Effector CD8-positive, alpha-beta T cell (primary cell): ENCODE results near the gene RANBP10.

ENCODE experiments used
- DNase-seq: peaks from one replicate; lab custom pipeline; 2025; lab: John Stamatoyannopoulos, UW

Gene RANBP10

GRCh38 chr16:67828651-67829050 lies 22.3 kb upstream of the RANBP10 start:
- DNase-seq, result no peak

GRCh38 chr16:67825906-67826305 lies 19.5 kb upstream of the RANBP10 start:
- DNase-seq, result no peak

DNA sequence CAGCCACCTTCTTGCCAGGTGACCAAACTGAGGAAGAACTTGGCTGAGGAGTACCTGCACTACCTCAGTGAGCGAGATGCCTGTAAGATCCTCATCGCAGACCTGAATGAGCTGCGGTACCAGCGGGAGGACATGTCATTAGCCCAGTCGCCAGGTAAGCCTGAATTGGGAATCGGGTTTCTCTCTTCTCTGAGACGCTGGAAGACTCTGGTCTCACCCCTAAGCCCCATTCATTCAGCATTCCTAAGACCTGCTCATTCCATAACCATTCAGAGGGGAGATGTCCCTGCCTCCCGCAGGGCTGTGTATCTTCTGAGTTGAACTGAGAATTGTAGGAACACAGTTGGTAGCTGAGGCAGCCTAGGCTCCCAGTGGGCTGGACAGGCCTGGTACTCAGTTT lies 18.8 kb upstream of the RANBP10 start:
- DNase-seq, result no peak

- DNase-seq, result no peak
Measured at GRCh38 chr16:67822511-67822910, 16.2 kb upstream of the RANBP10 start.

GRCh38 chr16:67820608-67821259 lies 14.4 kb upstream of the RANBP10 start:
- DNase-seq, result no peak

- DNase-seq, result no peak
Measured at GRCh38 chr16:67814567-67814966, 8.2 kb upstream of the RANBP10 start.

DNA sequence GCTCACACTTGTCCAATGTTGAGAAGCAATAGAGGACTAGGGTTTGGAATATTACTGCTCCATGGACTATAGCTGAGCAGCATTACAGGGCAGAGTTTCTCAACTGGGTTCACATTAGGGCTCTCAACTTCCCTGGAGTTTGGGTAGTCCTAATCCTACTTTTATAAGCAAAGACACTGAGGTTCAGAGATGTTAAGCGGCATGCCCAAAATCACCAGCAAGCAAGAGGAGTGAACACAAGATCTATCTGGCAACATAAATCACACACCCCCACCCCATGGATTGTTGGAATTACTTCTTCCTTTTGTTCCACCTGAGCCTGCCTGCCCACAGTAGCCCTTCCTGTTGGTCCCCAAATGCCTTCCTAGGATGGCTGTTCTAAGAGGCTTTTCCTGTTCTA lies 5.5 kb upstream of the RANBP10 start:
- DNase-seq, result no peak

DNA sequence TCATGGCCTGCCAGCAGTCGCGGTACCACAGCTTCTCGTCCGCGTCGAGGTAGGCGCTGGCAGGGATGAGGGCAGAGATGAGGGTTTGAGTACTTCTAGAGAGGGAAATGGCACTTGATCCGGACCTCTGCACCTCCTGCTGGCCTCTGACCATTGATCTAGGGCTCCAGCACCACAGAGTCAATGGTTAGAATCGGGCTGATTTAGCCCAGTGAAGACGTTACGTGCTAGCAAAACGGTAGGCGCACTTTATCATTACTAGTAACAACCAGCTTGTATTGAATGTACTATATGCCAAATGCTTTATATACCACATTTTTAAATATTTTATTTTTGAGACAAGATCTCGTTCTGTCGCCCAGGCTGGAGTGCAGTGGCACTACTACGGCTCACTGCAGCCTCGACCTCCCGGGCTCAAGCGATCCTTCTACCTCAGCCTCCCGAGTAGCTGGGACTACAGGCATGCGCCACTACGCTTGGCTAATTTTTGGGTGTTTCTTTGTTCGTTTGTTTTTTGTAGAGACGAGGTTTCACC lies 855 bp upstream of the RANBP10 start:
- DNase-seq, result no peak

- DNase-seq, result no peak
Measured at GRCh38 chr16:67805718-67806427, 487 bp downstream of the RANBP10 start.

DNA sequence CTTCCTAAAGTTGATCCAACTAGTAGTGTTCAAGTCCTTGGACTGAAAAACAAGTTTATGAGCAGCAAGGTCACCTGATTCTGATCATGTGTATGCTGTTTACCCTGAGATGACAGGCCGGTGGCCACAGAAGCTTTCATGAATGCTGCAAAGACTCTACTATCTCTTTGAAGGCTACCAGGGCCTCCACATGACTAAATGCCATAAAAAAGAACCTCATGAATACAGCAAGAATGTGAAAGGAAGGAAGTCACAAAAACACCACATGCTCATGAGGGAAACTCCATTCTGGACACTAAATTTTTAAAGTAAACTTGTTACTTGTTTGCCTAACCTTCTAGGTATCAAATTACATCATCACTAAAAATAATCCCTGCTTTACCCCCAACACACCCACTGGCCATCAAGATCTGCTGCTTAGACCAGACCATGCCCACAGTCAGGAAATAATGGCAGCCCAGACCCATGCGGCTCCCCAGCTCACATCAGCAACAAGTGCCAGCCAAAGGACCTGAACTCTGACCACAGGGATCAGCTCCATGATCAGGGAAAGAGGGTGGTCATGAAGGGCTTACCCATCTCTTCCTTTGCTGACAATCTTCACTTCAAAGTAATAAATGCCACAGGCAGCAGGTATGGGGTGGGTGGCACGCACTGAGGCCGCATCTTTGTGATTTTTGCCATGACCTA lies 1.4 kb downstream of the RANBP10 start:
- DNase-seq, result no peak

DNA sequence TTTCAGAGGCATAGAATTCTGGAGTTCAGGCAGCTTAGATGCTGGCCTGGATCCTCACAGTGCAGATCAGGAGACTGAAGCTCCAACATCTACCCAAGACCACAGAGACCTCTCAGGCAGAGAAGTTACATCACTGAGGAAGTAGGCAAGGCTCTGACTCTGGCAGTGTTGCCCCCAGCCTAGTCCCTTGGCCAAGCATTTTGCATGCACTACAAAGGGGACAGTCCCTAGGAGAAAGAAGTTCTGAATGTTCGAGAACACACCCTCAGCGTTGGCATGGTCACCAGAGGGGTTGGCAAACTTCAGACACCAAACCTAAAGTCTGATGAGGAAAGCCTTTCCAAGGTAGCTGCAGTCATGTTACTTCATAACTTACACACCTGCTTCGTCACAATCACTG lies 2.5 kb downstream of the RANBP10 start:
- no peak for DNase-seq

- DNase-seq, result no peak
Measured at GRCh38 chr16:67801883-67802282, 4.5 kb downstream of the RANBP10 start.

DNA sequence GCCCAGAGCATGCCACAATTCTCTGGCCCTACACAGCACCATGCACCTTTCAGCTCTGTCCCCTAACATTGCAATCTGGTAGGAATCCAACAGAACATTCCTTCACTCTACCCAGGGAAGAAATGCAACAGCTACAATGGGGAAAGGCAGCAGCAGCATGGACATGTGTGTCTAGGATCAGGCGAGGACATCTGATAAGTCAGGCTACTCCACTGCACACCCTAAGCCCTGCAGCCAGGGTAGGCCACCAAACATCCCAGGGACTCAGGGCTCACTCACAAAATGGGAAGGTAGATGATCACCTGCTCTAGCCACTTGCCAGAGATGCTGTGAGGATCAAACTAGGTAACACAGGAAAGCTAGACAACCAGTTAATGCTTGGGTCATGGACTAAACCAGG lies 5.1 kb downstream of the RANBP10 start:
- no peak for DNase-seq

DNA sequence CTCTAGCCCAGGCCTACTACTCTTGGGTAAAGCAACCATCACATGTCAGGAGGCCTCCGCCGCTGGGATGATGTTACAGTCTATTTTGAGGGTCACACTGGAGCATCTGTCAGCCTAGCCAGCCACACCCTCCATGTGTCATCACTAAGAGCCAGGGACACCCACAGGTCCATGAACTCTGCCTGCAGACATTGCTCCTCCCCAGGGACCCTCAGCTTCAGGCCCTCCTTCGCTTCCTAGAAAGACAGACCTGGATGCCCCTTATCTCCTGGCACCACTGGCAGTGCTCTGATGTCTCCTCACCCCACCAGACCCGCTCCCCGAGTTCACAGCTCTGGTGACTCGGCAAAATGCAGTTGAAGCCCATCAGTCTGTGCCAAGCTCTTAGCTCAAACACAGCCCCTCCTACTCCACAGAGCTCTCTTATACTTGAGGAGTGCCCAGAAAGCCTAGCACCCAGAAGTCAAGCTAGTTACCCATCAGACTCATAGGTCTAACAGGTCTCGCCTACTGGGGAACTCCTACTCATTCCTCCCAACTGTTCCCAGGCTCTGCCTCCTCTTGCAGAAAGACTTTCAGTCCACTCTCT lies 5.9 kb downstream of the RANBP10 start:
- no peak for DNase-seq

DNA sequence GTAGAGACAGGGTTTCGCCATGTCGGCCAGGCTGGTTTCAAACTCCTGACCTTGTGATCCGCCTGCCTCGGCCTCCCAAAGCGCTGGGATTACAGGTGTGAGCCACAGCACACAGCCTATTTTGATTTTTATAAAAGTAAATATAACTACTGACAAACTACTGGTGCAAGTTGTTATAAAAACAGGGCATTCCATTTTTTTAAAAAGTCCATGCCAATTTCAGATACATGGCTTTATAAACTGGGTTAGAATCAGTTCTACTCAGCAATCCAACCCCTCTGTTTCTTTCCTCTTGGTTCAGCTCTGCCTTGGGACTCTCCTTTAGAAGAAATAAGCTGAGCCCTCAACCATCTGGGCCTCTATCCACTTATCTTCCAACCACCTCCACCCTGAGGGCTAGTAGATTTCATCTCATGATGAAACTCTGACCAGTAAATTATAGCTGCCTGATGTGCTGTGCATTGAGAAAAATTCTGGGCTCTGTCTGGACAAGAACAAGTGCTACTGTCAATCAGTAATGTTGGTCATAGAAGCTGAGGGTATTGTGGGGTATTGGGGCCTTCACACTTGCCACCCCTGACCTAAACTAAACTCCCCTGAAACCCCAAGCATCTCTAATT lies 10.2 kb downstream of the RANBP10 start:
- no peak for DNase-seq

GRCh38 chr16:67790071-67790470 lies 16.3 kb downstream of the RANBP10 start:
- no peak for DNase-seq

DNA sequence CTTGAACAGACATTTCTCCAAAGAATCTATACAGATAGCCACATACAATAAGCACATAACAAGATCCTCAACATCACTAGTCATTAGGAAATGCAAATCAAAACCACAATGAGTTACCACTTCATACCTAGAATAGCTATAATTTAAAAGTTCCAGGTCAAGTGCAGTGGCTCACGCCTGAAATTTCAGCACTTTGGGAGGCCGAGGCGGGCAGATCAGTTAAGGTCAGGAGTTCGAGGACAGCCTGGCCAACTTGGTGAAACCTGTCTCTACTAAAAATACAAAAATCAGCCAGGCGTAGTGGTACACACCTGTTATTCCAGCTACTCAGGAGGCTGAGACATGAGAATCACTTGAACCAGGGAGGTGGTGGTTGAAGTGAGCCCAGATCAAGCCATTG lies 19.9 kb downstream of the RANBP10 start:
- DNase-seq, result no peak

DNA sequence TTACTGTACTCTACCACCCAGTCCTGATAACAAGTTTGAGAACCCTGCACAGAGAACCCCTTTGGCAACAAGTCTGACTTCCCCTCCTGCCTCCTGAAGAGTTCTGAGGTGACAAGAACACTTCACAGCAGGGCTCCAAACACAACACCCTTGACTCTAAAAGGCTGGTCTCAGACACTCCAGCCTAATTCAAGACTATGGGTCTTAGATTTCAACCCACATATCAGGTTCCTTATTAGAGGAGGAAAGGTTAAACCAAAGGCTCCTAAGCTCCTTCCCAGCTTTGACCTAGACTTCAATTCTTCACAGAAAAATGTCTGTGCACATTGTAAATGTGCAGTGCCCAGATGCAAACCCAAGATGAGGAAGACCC lies 23.0 kb downstream of the RANBP10 start:
- DNase-seq, result no peak

DNA sequence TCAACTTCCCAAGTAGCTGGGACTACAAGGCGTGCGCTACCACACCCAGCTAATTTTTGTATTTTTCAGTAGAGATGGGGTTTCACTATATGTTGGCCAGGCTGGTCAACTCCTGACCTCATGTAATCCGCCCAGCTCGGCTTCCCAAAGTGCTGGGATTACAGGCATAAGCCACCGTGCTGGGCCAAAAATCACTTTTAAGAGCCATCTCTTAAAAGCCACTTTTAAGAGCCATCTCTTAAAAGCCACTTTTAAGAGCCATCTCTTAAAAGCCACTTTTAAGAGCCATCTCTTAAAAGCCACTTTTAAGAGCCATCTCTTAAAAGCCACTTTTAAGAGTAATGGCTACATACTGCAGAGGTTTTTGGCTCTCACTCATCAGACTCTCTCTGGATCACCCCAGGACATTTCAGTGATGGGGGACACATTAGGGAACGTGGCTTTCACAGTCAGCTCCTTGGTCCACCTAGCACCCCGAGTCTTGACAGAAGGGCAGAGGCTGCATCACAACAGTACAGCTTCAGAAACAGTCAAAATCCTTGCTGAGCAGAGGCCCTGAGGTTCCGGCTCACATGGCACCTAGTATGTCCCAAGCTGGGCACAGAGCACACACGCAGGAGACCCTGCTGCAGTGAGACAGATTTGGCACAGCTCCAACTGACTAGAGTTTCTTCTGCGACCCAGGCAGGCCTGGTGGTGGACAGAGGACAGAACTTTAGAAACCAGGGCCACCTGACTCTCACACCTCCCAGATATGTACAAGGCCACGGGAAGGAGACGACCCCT lies 23.6 kb downstream of the RANBP10 start:
- no peak for DNase-seq

DNA sequence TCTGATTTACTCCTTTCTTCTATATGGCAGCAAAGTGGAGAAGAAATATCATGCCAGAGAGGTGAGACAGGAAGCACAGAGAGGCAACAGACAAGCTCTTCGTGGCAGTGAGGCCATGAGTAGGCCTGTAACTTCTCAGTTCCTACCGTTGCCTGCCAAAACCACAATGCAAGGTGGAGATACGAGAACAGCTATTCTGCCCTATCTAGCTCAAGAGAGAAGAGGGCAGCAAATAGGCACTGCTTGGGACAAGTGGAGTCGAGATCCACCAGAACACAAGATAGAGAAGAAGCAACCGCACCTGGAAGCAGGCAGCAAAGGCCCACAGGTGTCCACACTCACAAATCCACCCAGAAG lies 24.8 kb downstream of the RANBP10 start:
- no peak for DNase-seq

DNA sequence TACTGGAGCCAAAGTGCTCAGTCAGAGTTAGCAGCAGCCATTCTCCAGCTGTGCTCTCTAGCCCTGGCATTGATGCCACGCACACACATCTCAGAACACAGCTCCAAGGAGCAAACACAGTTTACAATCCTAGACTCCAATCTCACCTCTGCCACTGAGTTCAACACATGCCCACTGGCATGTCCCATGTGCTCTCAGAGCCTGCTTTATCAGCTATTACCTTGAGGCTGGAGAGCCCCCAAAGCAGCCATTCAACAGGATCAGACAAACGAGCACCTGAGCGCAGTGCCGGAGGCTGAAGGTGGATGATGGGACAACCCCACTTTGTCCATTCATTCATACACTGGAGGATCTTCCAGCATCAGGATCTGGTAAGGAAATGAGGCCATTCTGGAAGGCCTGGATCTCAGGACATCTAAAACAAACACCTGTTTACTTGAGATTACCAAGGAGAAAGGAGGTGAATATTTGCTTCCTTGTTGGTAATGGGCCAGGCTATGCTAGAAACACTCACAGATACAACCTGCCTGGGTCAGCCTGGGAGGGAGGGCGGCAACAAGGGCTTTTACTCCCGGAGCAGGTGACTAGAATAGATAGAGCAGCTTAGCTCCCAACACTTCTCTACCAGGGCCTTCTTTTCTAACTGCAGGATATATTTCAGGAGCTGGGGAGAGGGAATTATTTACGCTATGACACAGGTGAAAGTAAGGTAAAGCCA lies 25.4 kb downstream of the RANBP10 start:
- DNase-seq, result no peak
